ENCODE results near the gene NIT1. TPM values are rescaled to one million over a fixed set of nuclear protein-coding genes. Genes with fewer than 3 reads are reported as not detected.
A peak's percentile ranks its signal among the peaks of the same experiment; 100 is the strongest.

NIT1 gene
- total and polyA plus RNA-seq, 2 donors (not counting 3 experiments of a cell fraction or from before 2014, with no cell fraction given), result 20.3 to 26.5 TPM

DNA sequence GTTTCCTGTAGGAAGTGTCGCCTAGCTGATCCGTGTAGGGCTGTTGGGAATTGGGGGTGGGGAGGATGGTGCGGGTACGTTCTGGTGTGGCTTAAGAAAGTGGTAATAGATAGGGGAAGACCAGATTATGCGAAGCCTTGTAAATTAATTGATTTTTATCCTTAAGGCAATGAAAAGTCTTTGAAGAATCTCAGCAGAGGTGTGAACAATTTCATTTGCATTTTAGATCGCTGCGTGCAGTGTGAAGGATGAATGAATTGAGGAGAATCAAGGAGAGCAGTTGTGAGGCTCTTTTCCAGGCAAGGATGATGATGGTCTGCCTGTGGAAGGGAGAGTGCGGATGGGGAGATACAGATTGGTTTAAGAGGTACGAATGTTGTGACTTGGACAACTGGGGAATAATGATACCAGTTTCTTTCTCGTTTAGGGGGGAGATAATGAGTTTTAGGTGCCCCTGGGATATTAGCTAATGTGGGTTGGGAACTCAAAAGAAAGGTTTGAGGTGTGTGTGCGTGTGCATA is 15.4 kb downstream of the NIT1 start:
- no peaks in the 10 kb centered on the region for H4K20me1 ChIP-seq (replicated peaks; ENCODE audit: control insufficient read depth, extremely low read depth, insufficient read depth, low read length)
- DNase-seq (ENCODE audit: low read depth, low spot score) (no peak), FAIRE-seq (no peak)
- CTCF ChIA-PET, result interaction anchor here (0.7 to 2.9 kb wide), 10 partner anchors 21 to 299 kb away, joined by 3 to 14 read pairs (median 6); partner anchors contain the start of genes KLHDC9, PPOX and UFC1
- TF ChIP-seq POLR2AphosphoS5 (IDR thresholded peaks at IDR 0.05; ENCODE audit: insufficient read depth, low read depth, low read length), result no peak
- peak overlapping the region; percentile 90 to 100 (median 94) for H3K4me3 ChIP-seq (replicated peaks in 1 of 3; ENCODE audit: insufficient read depth in 1 of 3, low read depth in 1 of 3, low read length in 3 of 3)
- no peaks in the 10 kb centered on the region for H3K9me3 ChIP-seq (replicated peaks; ENCODE audit: control insufficient read depth, insufficient read depth, low read length)
- POLR2A ChIA-PET, result interaction anchor here (0.8 to 2.8 kb wide), 3 partner anchors 16 to 138 kb away, joined by 8 to 11 read pairs (median 11); partner anchors contain the start of genes NIT1, PFDN2 and UFC1
- no peaks in the 10 kb centered on the region for H3K9me1 ChIP-seq (replicated peaks; ENCODE audit: control insufficient read depth, extremely low read depth, insufficient read depth, low read length)
- peak overlapping the region; percentile 77 for H3K4me2 ChIP-seq (ENCODE audit: insufficient read depth, low read length)
- peak overlapping the region; percentile 85 for H3K27ac ChIP-seq (ENCODE audit: insufficient read depth, low read depth, low read length)
- H2AFZ ChIP-seq (ENCODE audit: low read depth, low read length), result peak overlapping the region; percentile 65
- intact Hi-C loops (cut with micrococcal nuclease), result loop anchor here (1.0 kb wide), 1 partner anchor 88 kb away; the partner anchor contains the start of gene USF1
- H3K27me3 ChIP-seq (ENCODE audit: control insufficient read depth in 2 of 2, insufficient read depth in 2 of 2, low read length in 2 of 2), result no peaks in the 10 kb centered on the region
- peaks cover 51% of the 10 kb centered on the region for H3K79me2 ChIP-seq (ENCODE audit: control insufficient read depth, insufficient read depth, low read length)
- peak overlapping the region; percentile 90 for H3K9ac ChIP-seq (replicated peaks; ENCODE audit: extremely low read depth, insufficient read depth, low read length)
- BruUV-seq (replicated peaks), result no TSS peak
- dilution Hi-C loops (cut with MboI; ENCODE audit: extremely low pct_ligation_motif_present, low sequenced_read_pairs), result no loop called here
- peaks cover 26% of the 10 kb centered on the region for H3K4me1 ChIP-seq (ENCODE audit: control insufficient read depth, extremely low read depth, insufficient read depth, low read length)
- peaks cover 7% of the 10 kb centered on the region in 2 experiments for H3K36me3 ChIP-seq (ENCODE audit: control insufficient read depth in 2 of 2, extremely low read depth in 1 of 2, insufficient read depth in 2 of 2, low read length in 2 of 2)

DNA sequence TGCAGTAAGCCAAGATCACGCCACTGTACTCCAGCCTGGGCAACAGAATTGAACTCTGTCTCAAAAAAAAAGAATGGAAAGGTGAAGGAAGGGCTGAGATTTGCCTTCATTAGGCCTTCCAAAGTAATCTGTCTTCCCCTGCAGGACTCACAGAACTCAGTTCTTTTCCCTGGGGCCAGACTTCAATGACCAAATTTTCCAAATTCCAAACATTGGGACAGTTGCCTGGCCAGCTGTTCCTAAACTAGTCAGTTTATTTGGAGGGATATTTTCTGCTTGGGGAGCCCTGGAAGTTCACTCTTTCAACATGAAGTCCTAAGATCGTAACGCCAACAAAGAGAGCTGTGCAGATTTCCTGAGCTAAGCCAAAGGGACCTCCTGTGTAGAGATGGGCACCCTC is 20.0 kb downstream of the NIT1 start:
- Histone ChIP-seq H3K36me3 (ENCODE audit: control insufficient read depth in 2 of 2, extremely low read depth in 1 of 2, insufficient read depth in 2 of 2, low read length in 2 of 2) (no peaks in the 10 kb centered on the region), H3K9ac (replicated peaks; ENCODE audit: extremely low read depth, insufficient read depth, low read length) (no peak overlapping the region), H4K20me1 (replicated peaks; ENCODE audit: control insufficient read depth, extremely low read depth, insufficient read depth, low read length) (no peaks in the 10 kb centered on the region), H3K4me2 (ENCODE audit: insufficient read depth, low read length) (no peak overlapping the region), H3K9me1 (replicated peaks; ENCODE audit: control insufficient read depth, extremely low read depth, insufficient read depth, low read length) (no peaks in the 10 kb centered on the region), H3K79me2 (ENCODE audit: control insufficient read depth, insufficient read depth, low read length) (peaks cover 15% of the 10 kb centered on the region), H3K4me1 (ENCODE audit: control insufficient read depth, extremely low read depth, insufficient read depth, low read length) (peaks cover 5% of the 10 kb centered on the region), H3K9me3 (replicated peaks; ENCODE audit: control insufficient read depth, insufficient read depth, low read length) (no peaks in the 10 kb centered on the region), H2AFZ (ENCODE audit: low read depth, low read length) (no peak overlapping the region), H3K27ac (ENCODE audit: insufficient read depth, low read depth, low read length) (no peak overlapping the region), H3K27me3 (ENCODE audit: control insufficient read depth in 2 of 2, insufficient read depth in 2 of 2, low read length in 2 of 2) (no peaks in the 10 kb centered on the region), H3K4me3 (replicated peaks in 1 of 3; ENCODE audit: insufficient read depth in 1 of 3, low read depth in 1 of 3, low read length in 3 of 3) (no peak overlapping the region)
- DNase-seq (ENCODE audit: low read depth, low spot score) (no peak), FAIRE-seq (no peak)
- ChIA-PET CTCF (interaction anchor here (0.9 to 5.4 kb wide), 12 partner anchors 10 to 303 kb away, joined by 3 to 51 read pairs (median 4); partner anchors contain the start of genes KLHDC9 and UFC1), POLR2A (interaction anchor here (0.6 kb wide), 1 partner anchor 33 kb away, joined by 4 read pairs; no protein-coding TSS in a partner anchor)
- dilution Hi-C loops (cut with MboI; ENCODE audit: extremely low pct_ligation_motif_present, low sequenced_read_pairs), result no loop called here
- intact Hi-C loops (cut with micrococcal nuclease), result loop anchor here (2.0 kb wide), 1 partner anchor 93 kb away; the partner anchor contains the start of gene USF1
- TF ChIP-seq MYC (IDR thresholded peaks at IDR 0.05; ENCODE audit: low read depth, low read length), result no peak
- TF ChIP-seq FOS (IDR thresholded peaks at IDR 0.05; ENCODE audit: borderline replicate concordance, insufficient read depth, low read length), result no peak
- no TSS peak for BruUV-seq (replicated peaks)

All from endothelial cell of umbilical vein (primary cell).